ENCODE results near the gene NLGN4Y.

Gene NLGN4Y

GRCh38 chrY:14524272-14525231 lies at the start of gene NLGN4Y:
TSS of gene NLGN4Y (plus strand) at chrY:14524529. CDS start at chrY:14622120, 97,591 bp downstream.
- peak; percentile 7 for DNase-seq (ENCODE audit: low spot score)

DNA sequence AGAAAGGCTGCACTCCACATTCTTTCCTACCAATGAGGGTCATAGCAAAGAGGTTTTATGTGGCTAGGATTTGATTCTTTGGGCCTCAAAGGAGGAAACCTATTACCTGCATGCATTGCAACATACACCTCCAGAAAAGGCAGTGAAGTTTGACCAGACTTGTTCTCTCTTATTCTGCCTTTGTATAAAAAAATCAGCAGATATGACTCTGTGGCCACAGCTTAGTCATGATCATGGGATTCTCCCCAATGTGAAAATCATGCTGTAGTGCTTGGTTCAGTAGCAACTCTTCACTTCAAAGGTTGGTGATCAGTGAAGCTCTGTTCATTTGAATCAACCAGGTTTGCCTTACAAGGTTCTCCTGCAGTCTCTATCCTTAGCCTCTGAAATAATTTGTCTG lies 38.4 kb upstream of the NLGN4Y start:
- DNase-seq (ENCODE audit: low spot score): no peak

DNA sequence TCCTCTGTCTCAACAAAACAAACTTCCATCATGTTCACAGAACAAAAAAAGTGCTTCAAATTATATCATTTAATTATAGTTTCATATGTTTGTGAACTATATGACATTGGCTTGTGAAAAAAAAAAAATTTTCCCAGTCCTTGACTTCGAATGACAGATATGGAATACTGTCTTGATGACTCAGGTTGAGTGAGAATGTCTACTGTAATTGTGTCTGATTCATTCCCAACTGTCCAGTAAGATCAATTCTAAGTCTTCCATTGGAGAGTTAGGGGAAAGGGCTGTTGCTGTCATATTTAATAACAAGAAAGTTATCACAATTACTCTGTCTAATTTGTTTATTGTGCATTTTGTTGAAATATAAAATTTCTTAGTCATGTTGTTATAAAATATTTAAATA lies 34.1 kb upstream of the NLGN4Y start:
- no peak for DNase-seq (ENCODE audit: low spot score)

DNA sequence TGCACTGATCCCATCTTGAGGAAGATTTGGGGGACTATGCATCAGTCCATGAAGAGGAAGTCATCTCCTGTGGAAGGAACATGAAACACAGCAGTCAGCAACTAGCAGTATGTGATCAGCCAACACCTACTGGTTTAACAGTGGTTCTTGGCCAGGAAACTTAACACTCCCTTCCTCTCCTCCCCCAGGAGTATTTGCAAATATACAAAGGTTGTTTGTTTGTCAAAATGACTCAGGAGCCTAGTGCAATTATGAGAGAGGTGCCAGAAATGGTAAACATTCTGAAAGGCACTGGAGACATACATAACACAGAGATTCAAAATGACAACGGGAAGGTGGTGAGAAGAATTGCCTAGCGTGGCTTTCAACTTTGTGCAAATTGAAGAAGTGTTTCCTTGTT lies 26.3 kb upstream of the NLGN4Y start:
- no peak for DNase-seq (ENCODE audit: low spot score)

DNA sequence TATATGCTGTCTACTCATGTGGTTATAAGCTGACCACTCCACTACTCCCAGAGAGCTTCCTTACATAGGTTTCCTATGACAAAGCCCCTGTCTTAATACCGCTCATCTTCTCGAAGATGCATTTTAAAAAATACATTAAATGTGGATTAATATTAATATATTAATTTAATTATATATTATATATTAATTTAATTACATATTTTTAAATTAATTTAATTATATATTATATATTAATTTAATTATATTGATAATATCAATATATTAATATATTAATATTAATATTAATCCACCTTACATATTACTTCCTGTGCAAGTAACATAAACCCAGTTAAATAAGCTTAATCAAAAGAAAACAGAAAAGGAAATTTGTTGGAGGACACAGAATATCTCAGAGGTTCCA lies 19.7 kb upstream of the NLGN4Y start:
- no peak for DNase-seq (ENCODE audit: low spot score)

DNA sequence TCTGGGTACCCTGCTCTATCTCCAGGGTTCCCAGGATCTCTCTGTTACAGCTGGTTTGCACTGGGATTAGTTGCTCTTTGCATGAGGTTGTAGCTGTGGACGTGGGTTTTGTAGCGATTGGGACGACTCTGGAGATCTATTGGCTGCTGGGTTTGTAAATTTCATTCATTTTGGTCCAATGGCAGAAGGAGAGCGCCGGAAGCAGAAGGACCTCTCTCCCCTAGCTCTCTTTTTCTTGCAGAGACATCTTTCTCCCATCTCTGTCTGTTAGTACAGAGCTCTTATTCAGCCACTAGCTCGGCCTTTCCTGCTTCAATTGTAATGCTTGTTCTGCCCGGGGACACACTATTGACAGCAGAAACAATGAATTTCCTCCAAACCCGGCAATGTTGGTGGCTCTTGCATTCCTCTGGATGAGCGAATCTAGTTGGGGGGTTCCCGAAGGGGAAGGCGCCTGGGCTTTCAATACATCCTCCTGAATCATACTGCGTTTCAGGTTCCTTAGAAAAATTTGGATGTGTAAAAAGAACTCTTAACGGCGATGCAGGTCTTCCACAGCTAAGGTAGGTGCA lies 1.9 kb upstream of the NLGN4Y start:
- no peak for DNase-seq (ENCODE audit: low spot score)

GRCh38 chrY:14523491-14524271 lies 648 bp upstream of the NLGN4Y start:
- no peak for DNase-seq (ENCODE audit: low spot score)

DNA sequence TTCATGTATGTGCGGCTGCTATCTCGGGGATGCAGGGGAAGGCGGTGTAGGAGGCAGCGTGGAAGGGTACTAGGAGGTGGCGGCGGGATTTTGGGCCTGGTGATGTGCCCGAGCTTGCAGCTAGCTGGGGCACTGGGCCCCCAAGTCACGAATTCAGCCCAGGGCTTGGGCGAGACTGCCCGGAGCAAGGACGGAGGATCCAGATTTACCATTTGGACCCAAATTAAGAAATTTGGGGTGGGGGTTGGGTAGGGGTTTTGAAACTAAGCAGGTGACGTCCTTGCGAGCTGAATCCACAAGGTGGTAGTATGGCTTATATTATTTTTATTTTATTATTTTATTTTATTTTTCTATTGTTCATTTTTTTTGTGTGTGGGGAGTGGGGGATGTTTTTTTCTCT lies 986 bp downstream of the NLGN4Y start:
- no peak for DNase-seq (ENCODE audit: low spot score)

- no peak for DNase-seq (ENCODE audit: low spot score)
Measured at GRCh38 chrY:14528361-14528760, 4.0 kb downstream of the NLGN4Y start.

DNA sequence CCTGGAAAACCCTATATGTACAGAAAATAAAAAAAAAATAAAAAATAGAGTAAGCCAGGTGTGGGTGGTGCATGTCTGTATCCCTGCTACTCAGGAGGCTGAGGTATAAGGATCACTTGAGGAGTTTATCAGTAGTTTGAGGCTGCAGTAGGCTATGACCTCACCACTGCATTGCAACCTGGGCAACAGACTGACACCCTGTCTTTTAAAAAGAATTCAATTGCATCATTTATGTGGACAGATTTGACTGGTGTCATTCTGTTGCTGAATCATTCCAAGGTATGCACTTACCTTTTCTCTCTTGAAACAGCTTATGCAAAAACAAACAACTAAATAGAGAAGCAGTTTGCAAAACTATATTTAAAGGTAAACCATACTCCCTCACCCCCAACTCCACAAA lies 12.4 kb downstream of the NLGN4Y start:
- DNase-seq (ENCODE audit: low spot score): no peak

- no peak for DNase-seq (ENCODE audit: low spot score)
Measured at GRCh38 chrY:14543506-14543905, 19.2 kb downstream of the NLGN4Y start.

DNA sequence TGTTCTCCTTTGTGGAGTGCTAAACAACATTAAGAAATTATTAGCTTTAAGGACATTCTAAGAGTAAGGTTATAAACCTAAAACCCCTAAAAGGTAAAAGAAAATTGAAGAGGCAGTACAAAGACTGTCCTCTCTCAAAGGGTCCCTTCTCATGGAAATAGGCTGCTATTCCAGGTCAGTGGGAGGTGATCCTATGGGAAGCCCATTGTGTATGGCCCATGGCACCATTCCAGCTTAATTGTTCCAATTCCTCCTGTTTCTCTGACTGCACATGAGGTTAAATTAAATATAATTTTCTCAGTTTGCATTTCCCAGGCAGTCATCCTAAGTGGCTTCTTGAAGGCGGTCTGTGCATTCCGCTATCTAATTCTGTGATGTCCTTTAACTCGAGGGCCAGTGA lies 57.0 kb downstream of the NLGN4Y start:
- DNase-seq (ENCODE audit: low spot score): no peak

- no peak for DNase-seq (ENCODE audit: low spot score)
Measured at GRCh38 chrY:14586725-14587124, 62.4 kb downstream of the NLGN4Y start.

GRCh38 chrY:14601372-14601771 lies 77.0 kb downstream of the NLGN4Y start:
- DNase-seq (ENCODE audit: low spot score): no peak

DNA sequence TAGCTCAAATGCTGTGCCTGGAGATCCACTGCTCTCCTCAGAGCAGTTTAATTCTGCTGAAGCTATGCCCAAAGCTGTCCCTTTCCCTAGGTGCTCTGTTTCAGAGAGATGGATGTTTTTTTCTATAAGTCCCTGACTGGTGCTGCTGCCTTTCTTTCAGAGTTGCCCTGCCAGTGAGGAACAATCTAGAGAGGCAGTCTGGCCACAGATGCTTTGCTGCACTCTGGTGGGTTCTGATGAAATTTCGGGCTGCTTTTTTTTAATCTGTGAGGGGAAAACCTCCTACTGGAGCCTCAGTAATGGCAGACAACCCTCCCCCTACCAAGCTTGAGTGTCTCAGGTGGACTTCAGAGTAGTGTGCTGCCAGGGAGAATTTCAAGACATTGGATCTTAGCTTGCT lies 93.3 kb downstream of the NLGN4Y start:
- DNase-seq (ENCODE audit: low spot score): no peak

GRCh38 chrY:14618513-14618912 lies 94.2 kb downstream of the NLGN4Y start:
- no peak for DNase-seq (ENCODE audit: low spot score)

DNA sequence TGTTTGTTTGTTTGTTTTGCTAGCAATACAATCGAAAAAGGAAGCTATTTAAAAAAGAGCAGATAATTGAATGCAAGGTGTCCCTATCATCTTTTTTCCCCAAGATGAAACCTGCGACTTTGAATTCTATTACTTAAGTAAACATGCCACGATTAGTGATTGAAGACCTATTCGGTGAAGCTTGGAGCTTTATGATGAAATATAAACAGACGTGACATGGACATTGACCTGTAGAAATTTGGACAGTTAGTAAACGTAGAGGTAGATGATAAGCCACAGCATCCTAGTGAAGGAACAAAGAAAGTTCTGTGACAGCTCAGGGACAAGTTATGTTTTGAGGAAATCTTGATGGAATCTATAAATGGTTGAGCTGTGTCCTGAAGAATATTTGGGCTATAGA lies 103.9 kb downstream of the NLGN4Y start:
- no peak for DNase-seq (ENCODE audit: low spot score)

DNA sequence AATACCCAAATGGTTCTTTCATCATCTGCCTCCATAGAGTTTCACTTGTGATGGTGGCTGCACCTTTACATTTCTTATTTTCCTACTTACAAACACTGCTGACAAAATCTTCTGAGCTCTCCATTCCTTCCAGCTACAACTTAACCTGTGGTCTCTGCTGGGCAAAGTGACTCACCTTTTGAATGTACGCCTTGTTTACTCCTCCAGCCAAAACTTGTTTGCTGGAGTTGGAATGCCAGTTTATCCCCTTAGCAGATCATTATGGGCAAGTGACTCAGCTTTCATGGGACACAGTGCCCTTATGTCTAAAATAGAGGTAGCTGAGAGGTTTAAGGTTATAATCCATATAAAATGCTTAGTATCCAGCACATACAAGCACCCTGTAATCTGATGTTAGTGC lies 107.3 kb downstream of the NLGN4Y start:
- DNase-seq (ENCODE audit: low spot score): no peak

DNA sequence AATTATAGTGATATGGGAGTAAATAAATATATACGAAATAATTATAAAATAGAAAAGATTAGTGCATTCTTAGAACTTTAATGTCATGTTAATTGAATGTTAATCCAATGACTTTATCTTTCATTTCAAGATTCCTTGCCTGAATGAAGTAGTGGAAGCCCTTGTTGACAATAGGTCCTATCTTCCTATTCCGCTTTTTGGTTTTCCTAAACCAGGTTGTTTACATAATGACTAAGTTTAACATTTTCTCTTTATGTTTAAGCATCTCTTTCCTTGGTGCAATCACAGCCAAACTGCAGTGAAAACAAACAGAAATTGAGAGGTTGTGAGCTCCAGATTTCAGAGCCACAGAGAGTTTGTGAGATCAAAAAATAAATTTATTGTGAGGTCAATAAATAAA lies 109.4 kb downstream of the NLGN4Y start:
- no peak for DNase-seq (ENCODE audit: low spot score)

DNA sequence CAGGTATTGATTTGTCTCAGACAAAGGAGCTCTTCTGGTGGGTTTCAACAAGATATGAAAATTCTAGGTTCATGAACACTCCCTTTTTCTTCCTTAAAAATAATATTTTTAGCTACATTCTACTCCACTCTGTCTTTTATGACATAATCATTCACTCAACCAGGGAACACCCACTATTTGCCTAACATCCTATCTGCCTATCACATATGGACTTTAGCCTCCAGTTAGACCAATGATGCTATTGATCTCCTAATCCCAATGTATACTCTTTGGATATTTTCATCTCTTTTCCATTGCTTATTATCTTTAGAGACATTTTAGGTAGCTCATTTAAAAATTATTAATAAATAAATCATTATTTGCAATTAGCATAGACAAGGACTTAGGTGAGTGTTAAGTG lies 110.6 kb downstream of the NLGN4Y start:
- no peak for DNase-seq (ENCODE audit: low spot score)

DNA sequence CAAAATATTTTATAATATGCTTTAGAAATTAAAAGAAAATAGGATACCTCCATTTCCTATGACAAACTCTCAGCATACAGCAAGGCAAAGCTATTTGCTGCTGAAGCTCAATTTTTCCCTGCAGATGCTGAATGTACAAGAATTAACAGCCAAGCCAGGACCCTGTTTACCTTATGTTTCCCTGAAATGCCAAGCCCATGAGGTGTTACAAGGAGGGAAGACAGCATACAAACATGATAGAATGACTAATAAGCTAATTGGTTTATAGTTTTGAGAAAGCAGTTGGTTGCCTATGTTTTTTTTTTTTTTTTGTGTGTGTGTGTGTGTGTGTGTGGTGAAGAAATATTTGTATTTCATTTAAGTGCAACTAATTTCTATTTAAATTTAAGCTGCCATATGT lies 113.2 kb downstream of the NLGN4Y start:
- DNase-seq (ENCODE audit: low spot score): no peak

DNA sequence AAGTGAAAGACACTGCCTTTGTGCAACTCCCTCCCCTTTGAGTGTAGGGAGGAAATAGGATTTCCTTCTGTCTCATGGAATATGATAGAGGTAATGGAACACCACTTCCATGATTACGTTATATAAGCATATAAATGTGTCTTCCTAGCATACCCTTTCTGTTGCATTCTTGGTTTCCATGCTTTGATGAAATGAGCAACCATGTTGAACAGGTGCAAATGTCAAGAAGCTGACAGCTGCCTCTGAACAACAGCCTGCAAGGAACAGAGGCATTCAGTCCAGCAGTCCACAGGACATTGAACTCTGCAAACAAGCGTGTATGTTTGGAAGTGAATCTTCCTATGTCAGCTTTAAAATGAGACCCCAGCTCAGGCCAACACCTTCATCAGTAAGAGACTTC lies 117.5 kb downstream of the NLGN4Y start:
- DNase-seq (ENCODE audit: low spot score): no peak

All from CD4-positive, alpha-beta T cell treated with Interleukin-15 for 4 hours (primary cell).